ENCODE data around the gene HOXC13. TPM values are rescaled to one million over a fixed set of nuclear protein-coding genes. Genes with fewer than 3 reads are reported as not detected.

The HOXC13 gene
- total RNA-seq, 1 donor from 2014 or later: not detected

GRCh38 chr12:53930591-53931255 lies 7.9 kb upstream of the HOXC13 start:
- Histone ChIP-seq H3K27me3 (ENCODE audit: control insufficient read depth, insufficient read depth, low read length) (peaks cover 86% of the 10 kb centered on the region), H3K4me3 (ENCODE audit: low read depth, low read length) (no peak overlapping the region), H3K36me3 (ENCODE audit: control insufficient read depth, insufficient read depth, low read length) (no peaks in the 10 kb centered on the region)
- no peak for DNase-seq (ENCODE audit: low read depth)
- TF ChIP-seq CTCF (IDR thresholded peaks at IDR 0.05; ENCODE audit: insufficient read depth, low read length, poor library complexity, severe bottlenecking): no peak

DNA sequence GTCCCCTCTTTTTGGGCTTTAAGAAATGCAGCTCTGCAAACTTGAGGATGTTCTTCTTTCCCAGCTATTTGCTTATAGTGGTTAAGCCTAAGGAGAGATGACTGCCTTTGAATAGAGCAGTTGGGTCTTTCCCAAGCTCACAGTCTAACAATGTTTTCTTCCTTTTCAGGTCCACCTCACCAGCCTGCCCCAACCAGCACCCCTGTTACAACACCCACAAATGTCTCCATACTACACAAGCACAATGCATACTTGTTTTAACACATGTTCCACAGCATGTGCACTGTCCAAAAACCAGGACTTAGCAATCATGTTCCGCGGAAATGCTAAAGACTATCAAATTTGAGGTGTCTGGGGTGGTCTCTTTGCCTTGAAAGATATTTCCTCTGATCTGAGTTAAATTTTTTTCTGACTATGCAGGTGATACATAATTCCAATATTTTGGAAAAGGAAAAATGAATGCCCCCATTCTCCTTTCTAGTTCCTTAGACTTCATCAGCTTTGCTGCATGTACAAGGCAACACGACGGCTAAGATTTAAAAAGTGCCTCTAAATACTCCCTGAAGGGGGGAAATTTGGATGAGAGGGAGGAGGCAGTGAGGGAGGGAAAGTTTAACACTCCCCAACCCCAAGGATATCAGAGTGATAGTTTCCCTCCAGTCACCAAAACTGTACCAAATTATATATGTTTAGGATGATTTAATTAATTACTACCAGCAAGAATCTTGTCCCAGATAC lies 6.6 kb upstream of the HOXC13 start:
- Histone ChIP-seq H3K27me3 (ENCODE audit: control insufficient read depth, insufficient read depth, low read length) (peaks cover 88% of the 10 kb centered on the region), H3K36me3 (ENCODE audit: control insufficient read depth, insufficient read depth, low read length) (no peaks in the 10 kb centered on the region), H3K4me3 (ENCODE audit: low read depth, low read length) (no peak overlapping the region)
- DNase-seq (ENCODE audit: low read depth): no peak
- TF ChIP-seq CTCF (IDR thresholded peaks at IDR 0.05; ENCODE audit: insufficient read depth, low read length, poor library complexity, severe bottlenecking): no peak

GRCh38 chr12:53932915-53933314 lies 5.7 kb upstream of the HOXC13 start:
- DNase-seq (ENCODE audit: low read depth): no peak
- no peaks in the 10 kb centered on the region for H3K36me3 ChIP-seq (ENCODE audit: control insufficient read depth, insufficient read depth, low read length)
- no peak for TF ChIP-seq CTCF (IDR thresholded peaks at IDR 0.05; ENCODE audit: insufficient read depth, low read length, poor library complexity, severe bottlenecking)
- H3K27me3 ChIP-seq (ENCODE audit: control insufficient read depth, insufficient read depth, low read length): peaks cover 88% of the 10 kb centered on the region
- H3K4me3 ChIP-seq (ENCODE audit: low read depth, low read length): no peak overlapping the region

GRCh38 chr12:53935383-53936341 lies 3.0 kb upstream of the HOXC13 start:
- H3K4me3 ChIP-seq (ENCODE audit: low read depth, low read length): no peak overlapping the region
- no peak for DNase-seq (ENCODE audit: low read depth)
- no peaks in the 10 kb centered on the region for H3K36me3 ChIP-seq (ENCODE audit: control insufficient read depth, insufficient read depth, low read length)
- TF ChIP-seq CTCF (IDR thresholded peaks at IDR 0.05; ENCODE audit: insufficient read depth, low read length, poor library complexity, severe bottlenecking): no peak
- H3K27me3 ChIP-seq (ENCODE audit: control insufficient read depth, insufficient read depth, low read length): peaks cover 91% of the 10 kb centered on the region

DNA sequence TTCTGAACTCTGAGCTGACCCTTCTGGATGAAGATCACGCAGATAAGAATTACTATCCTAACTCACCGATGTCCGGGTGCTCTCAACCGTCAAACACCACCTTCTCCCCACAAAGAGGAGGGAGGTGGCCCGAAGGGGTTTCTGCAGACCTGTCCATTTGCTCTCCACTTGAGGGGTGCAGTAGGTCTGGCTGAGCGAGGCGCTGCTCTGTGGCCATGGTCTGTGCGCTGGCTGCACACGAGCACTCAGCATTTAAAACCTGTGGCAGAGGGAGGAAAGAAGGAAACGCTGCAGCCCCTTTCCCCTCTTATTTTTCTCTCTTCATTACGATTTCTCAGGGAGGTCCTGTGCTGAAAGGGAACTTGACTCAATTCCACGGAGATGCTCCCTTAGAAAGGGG lies 1.5 kb upstream of the HOXC13 start:
- TF ChIP-seq CTCF (IDR thresholded peaks at IDR 0.05; ENCODE audit: insufficient read depth, low read length, poor library complexity, severe bottlenecking): no peak
- H3K27me3 ChIP-seq (ENCODE audit: control insufficient read depth, insufficient read depth, low read length): peaks cover 91% of the 10 kb centered on the region
- no peaks in the 10 kb centered on the region for H3K36me3 ChIP-seq (ENCODE audit: control insufficient read depth, insufficient read depth, low read length)
- no peak overlapping the region for H3K4me3 ChIP-seq (ENCODE audit: low read depth, low read length)
- DNase-seq (ENCODE audit: low read depth): no peak
